ENCODE results near the gene MT1E.
A peak's percentile ranks its signal among the peaks of the same experiment; 100 is the strongest.
"Not testable (repeated sequence)": the region's sequence is repeated elsewhere in the genome, so short reads cannot be mapped to it uniquely, and the experiment has no call there.

MT1E gene

DNA sequence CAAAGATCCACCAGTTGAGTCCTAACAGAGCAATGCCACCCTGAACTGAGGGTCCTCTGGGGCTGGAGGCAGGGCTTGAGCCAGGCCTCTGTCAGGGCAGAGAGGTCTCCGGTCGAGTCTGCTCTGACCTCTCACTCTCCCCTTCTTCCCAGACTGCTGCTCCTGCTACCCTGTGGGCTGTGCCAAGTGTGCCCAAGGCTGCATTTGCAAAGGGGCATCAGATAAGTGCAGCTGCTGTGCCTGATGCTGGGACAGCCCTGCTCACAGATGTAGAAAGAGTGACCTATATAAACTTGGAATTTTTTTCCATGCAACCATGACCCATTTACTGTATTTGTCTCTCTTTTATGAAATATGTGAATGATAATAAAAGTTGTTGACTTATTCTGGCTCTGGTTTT lies 23.7 kb downstream of the MT1E start:
- no peak for DNase-seq

DNA sequence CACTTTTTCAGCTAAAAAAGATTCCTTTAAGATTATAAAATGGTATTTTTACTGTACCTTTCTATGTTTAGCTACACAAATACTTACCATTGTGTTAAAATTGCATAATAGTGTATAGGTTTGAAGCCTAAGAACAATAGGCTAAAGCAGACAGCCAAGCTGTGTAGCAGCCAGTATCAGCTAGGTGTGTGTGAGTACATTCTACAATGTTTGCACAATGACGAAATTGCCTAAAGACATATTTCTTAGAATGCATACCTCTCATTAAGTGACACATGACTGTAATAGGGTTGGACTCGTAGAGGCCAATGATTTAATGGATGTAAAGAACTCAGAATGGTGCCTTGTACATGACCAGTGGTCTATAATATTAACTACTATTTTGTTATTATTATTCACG lies 24.2 kb downstream of the MT1E start:
- DNase-seq, result no peak

DNA sequence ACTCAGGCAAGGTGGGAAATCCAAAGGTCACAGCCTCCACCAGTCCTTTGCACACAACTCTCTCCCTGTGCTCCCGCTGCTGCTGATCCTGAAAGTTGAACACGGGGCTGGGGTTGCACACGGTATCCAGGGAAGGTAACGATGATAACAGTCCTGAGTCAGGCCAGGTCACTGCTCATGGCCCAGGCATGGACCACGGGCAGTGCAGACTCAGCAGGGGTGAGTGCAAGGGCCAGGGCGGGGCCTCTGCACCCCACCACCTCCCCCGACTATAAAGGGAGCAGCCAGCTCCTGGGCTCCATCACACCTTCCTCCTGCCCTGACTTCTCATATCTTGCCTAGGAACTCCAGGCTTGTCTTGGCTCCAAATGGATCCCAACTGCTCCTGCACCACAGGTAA lies 26.0 kb downstream of the MT1E start, which contains the start of gene MT1B:
Gene MT1B (plus strand): TSS at position 301 of the 400 bp plus-strand sequence. CDS start 68 bp downstream, at position 369.
- no peak for DNase-seq

DNA sequence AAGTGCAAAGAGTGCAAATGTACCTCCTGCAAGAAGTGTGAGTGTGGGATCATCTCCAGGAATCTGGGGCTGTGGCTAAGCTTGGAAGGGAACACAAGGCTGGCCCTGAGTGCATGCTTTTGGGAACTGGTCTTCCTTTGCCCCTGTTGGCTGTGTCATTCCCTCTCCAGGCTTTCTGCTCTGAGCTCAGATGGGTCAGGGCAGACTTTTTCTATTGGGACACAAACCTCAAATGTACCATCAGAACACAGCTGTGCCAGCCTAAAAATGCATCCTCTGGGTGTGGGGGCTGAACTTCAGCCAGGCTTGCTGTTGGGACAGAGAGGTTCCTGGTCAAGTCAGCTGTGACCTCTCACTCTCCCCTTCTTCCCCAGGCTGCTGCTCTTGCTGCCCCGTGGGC lies 27.0 kb downstream of the MT1E start:
- no peak for DNase-seq

DNA sequence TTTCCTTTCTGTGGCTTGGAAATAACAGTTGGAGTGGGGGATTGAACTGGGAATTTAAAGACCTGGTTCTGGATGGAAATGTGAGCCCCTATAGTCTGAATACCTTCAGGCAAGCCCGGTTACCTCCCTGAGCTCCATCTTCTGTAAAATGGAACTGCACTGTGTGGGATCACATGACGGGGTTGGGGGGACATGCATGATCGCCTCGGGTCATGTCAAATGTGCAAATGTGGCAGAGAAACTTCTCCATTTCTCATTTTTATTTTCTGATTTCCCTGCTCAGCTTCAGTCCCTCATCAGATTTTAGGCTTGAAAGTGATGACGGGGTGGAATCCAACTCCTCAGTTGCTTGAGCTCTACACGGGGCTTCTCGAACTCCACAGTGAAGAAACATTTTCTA lies 27.6 kb downstream of the MT1E start:
- no peak for DNase-seq

DNA sequence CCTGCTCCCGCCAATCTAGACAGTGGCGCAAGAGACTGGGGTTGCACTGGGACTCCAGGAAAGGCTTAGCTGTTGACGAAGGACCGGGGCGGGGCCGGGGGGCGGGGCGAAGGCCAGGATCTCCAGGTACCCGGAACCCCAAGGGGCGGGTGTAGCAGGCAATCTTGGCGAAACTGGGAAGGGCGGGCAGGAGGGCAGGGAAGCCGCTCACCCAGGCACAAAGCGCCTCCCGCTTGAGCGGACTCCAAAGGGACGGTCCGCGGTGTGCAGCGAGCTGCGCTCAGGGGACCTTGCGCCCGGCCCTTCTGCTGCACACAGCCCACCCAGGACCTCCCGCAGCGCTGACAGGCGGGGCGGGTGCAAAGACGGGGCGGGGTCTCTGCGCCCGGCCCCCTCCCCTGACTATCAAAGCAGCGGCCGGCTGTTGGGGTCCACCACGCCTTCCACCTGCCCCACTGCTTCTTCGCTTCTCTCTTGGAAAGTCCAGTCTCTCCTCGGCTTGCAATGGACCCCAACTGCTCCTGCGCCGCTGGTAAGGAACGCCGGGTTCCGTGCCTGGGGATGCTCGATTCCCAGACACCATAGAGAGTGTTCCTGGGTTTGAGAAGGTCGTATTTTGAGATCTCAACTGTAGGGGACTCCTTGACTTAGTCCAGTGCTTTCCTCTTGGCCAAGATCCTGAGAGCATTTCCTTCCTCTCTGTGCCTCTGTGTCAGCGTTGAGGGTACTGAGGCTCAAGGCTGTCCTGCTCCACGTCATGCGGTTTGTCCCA lies 32.2 kb downstream of the MT1E start, which contains the start of gene MT1F:
Gene MT1F (plus strand): TSS at position 405 of the 772 bp plus-strand sequence. CDS start 100 bp downstream, at position 505.
- peak; percentile 77 for DNase-seq

DNA sequence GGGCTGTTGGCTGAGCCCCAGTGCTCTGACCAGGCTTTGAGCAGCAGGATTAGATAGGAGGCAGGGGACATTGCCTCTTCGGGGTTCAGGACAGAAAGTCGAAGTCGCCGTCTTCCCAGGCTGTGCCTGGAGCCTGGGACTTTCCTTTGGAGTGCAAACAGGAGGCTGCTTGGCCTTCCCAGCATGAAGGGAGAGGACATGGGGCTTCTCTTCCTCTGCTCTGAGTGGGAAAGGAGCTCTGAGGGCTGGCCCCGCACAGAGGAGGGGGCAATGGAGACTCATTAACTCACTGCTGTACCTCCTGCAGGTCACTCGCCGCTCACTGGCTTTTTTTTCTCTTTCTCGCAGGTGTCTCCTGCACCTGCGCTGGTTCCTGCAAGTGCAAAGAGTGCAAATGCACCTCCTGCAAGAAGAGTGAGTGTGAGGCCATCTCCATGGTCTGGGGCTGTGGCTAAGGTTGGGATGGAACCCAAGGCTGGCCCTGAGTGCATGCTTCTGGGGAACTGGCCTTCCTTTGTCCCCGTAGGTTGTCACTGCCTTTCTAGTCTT lies 32.8 kb downstream of the MT1E start:
- no peak for DNase-seq

DNA sequence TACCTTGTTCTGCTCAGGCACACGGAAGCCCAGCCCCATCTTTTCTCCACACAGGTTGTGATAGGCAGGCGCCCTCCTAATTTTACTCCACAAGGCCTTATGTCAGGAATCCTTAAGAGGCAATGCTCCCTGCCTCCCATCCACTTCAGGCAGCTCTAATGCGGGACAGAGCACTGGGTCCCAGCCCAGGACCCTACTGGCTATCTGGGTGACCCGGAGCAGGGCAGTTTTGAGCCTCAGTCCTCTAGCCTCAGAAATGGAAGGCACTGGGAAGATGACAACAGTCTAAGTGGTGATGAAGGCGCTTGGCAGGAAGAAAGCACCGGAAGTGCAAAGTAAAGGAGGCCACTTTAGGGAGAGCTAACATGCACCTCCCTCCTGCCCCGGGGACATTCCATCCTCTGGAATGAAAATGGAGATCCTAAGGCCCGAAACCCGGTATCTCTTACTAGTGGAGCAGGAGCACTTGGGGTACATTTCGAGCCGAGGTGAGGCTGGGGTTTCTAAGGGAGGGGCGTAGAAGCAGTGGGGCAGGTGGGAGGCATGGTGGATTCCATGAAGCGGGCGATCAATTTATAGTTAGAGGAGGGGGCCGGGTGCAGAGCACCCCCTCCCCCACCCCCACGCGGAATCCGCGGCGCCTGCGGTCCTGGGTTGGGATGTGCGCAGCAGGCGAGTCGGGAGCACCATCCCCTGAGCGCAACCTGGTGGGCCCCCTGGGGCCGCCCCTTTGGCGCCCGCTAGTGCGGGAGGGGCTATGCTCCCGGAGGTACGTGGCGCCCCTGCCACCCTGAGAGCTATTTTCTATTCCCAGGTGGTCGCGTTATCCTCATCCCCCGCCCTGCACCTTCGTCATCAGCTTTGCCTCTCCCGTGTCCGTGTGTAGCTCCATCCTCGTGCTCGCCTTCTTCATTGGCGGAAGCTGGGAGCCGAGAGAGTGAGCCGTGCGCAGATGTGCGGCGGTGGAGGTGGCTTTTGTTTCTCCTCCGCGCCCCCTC lies 37.1 kb downstream of the MT1E start:
- no peak for DNase-seq

DNA sequence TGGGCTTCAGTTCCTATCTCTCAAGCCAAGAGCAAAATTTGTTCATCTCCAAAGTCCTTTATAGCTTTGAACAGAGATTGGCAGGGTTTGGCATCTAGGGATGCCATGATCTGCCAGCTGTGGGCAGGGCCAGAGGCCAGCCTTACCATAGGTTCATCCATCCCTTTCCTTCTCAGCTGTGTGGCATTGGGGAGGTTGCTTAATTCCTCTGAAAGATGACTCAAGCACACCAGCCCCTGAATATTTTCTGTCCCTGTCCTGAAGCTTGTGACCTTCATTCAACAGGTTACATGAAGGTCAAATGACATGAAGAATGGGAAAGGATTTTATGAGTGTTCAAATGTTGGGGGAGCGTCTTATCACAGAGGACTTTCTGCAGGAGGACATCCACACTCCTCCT lies 38.9 kb downstream of the MT1E start:
- no peak for DNase-seq

DNA sequence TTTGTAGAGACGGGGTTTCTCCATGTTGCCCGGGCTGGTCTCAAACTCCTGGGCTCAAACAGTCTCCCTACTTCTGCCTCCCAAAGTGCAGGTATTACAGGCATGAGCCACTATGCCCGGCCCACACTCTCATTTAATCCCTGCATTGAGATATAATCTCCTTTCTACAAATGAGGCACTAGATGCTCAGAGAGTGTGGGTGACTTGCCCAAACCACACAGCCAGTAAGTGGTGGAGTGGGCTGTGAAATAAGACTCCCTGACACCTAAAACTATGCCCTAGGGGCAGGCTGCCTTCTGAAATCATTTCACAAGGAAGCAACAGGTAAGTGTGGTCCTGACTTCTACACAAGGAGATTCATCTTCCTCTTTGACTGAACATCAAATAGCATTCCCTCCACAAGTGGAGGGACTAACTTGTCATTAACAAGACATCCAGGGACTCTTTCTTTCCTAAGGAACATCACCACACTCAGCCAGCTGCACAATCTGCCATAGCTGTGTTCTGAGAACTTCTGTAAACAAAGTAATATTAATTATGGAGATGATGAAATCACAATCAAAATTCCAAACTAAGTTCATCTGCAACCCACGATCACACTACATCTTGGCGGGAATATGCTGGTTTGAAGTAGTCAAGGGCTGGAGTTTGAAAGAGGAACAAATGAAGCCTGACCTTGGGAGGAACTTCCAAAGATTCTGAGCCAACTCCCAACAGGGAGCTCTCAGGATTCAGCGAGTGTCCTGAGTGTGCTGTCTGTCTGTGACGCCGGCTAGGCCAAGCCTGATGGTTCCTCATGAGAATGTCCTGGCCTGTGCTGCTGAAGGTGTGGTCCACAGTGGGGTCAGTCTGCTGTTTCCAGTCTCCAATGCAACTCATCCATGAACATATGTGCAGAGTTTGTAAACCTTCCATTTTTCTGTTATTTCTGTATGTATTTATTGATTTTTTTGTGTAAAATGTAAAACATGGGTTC lies 40.0 kb downstream of the MT1E start:
- DNase-seq, result not testable (repeated sequence)

DNA sequence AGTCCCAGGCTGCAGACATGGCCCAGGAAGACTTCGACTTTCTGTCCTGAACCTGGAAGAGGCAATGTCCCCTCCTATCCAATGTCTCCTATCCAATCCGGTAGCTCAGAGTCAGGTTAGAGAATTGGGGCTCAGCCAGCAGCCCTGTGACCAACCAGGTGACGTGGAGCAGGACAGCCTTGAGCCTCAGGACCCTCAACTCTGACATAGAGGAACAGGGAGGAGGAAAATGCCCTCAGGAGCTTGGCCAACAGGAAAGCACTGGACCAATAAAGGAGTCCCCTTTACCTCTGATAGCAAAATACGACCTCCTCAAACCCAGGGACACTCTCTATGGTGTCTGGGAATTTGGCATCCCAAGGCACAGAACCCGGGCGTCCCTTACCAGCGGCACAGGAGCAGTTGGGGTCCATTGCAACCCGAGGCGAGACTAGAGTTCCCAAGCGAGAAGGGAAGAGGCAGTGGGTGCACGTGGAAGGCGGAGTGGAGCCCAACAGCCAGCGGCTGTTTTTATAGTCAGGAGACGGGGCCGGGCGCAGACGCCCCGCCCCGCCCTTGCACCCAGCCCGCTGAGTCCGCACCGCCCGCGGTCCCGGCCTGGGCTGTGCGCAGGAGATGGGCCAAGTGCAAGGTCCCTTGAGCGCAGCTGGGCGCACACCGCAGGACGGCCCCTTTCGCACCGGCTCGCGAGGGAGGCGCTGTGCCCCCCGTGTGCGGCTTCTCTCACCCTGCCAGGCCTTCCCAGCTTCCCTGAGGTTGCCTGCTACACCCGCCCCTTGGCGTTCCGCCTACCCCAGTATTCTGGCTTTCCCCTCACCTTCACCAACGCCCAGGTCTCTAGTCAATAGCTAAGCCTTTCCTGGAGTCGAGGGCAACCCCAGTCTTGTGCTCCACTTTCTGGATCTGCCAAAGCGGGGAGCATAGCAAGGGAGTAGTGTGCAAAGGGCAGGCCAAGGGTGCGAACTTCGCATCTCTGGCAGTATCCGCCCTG lies 42.3 kb downstream of the MT1E start, which contains the start of gene MT1G:
Gene MT1G (minus strand): TSS at position 485 of the 991 bp plus-strand sequence. CDS start 72 bp downstream, at position 413.
- peak; percentile 66 for DNase-seq

DNA sequence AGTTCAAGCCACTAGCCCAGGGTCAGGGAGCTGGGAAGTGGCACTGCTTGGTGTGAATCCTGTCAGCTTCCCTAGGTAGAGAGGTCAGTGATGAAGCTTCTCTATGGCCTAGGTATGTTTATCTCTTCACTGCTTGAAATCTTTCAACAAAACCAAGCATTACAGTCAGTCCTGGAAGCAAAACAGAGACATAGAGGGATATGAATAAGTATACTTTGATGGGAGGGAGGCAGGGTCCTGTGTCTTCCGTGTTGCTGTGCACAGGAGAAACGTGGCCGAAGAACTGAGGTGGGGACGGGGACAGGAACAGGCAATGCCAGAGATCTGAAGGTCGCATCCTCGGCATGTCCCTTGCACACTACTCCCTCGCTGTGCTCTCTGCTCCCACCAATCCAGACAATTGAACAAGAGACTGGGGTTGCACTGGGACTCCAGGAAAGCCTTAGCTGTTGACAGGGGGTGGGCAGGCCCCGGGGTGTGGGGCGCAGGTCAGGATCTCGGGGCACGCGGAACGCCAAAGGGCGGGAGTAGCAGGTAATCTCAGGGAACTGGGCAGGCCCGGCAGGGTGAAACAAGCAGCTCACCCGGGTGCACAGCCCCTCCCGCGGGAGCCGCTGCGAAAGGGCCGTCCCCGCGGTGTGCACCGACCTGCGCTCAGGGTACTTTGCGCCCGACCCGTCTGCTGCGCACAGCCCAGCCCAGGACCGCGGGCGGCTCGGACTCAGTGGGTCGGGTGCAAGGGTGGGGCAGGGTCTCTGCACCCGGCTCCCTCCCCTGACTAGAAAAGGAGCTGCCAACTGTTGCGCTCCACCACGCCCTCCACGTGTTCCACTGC lies 43.6 kb downstream of the MT1E start, which contains the start of gene MT1H:
Gene MT1H (plus strand): TSS at position 810 of the 835 bp plus-strand sequence. CDS start 71 bp downstream, outside the sequence.
- no peak for DNase-seq

DNA sequence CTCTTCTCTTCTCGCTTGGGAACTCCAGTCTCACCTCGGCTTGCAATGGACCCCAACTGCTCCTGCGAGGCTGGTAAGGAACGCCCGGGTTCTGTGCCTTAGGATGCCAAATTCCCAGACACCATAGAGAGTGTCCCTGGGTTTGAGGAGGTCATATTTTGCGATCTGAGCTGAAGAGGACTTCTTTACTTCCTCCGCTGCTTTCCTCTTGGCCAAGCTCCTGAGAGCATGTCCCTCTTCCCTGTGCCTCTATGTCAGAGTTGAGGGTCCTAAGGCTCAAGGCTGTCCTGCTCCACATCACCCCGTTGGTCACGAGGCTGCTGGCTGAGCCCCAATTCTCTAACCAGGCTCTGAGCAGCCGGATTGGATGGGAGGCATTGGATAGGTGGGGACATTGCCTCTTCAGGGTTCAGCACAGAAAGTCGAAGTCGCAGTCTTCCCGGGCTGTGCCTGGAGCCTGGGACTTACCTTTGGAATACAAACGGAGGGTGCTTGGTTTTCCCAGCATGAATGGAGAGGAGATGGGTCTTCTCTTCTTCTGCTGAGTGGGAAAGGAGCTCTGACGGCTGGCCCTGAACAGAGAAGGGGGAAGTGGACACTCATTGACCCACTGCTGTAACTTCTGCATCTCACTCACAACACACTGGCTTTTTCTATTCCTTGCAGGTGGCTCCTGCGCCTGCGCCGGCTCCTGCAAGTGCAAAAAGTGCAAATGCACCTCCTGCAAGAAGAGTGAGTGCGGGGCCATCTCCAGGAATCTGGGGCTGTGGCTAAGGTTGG lies 44.4 kb downstream of the MT1E start:
- DNase-seq, result no peak

DNA sequence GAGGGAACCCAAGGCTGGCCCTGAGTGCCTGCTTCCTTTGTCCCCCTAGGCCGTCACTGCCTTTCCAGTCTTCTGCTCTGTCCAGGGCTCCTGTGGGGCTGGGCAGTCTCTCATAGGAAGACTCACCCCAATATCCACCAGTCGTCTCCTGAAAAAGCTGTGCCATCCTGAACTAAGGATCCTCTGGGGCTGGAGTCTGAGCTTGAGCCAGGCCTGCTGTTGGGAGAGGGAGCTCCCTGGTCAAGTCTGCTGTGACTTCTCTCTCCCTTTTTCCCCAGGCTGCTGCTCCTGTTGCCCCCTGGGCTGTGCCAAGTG lies 45.0 kb downstream of the MT1E start:
- DNase-seq, result no peak

DNA sequence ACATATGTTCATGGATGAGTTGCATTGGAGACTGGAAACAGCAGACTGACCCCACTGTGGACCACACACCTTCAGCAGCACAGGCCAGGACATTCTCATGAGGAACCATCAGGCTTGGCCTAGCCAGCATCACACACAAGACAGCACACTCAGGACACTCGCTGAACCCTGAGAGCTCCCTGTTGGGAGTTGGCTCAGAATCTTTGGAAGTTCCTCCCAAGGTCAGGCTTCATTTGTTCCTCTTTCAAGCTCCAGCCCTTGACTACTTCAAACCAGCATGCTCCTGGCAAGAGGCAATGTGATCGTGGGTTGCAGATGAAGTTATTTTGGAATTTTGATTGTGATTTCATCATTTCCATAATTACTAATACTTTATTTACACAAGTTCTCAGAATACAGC lies 46.1 kb downstream of the MT1E start:
- not testable (repeated sequence) for DNase-seq

DNA sequence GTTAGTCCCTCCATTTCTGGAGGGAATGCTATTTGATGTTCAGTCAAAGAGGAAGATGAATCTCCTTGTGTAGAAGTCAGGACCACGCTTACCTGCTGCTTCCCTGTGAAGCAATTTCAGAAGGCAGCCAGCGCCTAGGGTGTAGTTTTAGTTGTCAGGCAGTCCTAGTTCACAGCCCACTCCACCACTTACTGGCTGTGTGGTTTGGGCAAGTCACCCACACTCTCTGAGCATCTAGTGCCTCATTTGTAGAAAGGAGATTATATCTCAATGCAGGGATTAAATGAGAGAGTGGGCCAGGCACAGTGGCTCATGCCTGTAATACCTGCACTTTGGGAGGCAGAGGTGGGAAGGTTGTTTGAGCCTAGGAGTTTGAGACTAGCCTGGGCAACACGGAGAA lies 46.6 kb downstream of the MT1E start:
- DNase-seq, result not testable (repeated sequence)

DNA sequence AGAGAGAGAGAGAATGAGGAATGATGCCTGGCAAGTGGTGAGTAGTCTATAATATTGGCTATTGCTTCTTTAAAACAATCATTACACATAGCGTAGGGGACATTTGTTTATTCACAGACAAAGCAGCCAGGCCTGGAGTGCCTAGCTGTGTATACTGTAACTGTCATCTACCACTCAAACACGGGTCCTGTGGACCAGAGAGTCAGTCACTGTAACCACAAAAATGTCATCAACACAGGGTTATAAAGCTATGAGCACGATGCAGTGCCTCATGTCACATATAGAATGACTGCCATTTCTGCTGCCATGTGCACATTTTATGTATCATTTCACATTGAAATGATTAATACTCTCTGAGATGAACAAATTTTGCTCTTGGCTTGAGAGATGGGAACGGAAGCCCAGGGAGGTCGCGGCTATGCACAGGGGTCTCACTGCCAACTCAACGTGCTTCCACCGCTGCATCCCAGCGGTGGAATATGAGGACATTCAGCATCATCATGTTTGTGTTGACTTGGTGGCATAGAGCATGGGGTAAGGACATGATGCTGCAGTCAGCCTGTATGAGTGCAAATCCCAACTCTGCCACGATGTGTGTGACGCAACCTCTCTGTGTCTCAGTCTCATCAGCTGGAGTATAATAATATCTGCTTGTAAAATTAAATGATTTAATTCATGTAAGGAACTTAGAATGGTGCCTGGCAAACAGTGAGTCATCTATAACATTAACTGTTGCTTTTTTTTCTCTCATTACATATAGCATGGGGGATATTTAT lies 47.4 kb downstream of the MT1E start:
- DNase-seq, result no peak

DNA sequence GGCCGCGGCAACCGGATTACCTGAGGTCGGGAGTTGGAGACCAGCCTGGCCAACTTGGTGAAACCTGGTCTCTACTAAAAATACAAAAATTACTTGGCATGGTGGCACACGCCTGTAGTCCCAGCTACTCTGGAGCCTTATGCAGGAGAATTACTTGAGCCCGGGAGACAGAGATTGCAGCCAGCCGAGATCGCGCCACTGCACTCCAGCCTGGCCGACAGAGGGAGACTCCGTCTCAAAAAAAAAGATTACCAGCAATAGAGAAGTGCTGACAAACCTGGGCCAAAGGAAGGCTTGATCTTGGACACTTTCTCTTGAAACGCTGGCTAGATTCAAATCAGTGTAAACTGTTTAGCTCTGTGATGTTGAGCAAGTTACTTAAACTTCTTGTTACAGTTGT lies 48.3 kb downstream of the MT1E start:
- DNase-seq, result no peak

All from NCI-H526 treated with DMSO at 0.1 percent for 48 hours (cell line).